ENCODE data around the gene SORCS3. TPM values are rescaled to one million over a fixed set of nuclear protein-coding genes. Genes with fewer than 3 reads are reported as not detected.

The SORCS3 gene
- total RNA-seq, 1 donor from 2014 or later: not detected

GRCh38 chr10:105029286-105029685, 388.2 kb downstream of the SORCS3 start:
- Histone ChIP-seq H3K36me3 (no peaks in the 10 kb centered on the region), H3K4me3 (no peak overlapping the region), H3K27me3 (ENCODE audit: low read depth) (no peaks in the 10 kb centered on the region), H3K9me3 (no peaks in the 10 kb centered on the region), H3K27ac (no peak overlapping the region), H3K4me1 (no peaks in the 10 kb centered on the region)
- no peak for ATAC-seq
- intact Hi-C loops (cut with DNase I): no loop called here
- no peak for TF ChIP-seq CTCF (IDR thresholded peaks at IDR 0.05)
- no peak for DNase-seq

GRCh38 chr10:105037022-105037421, 395.9 kb downstream of the SORCS3 start:
- DNase-seq: no peak
- intact Hi-C loops (cut with DNase I): no loop called here
- Histone ChIP-seq H3K4me1 (no peaks in the 10 kb centered on the region), H3K4me3 (no peak overlapping the region), H3K9me3 (no peaks in the 10 kb centered on the region), H3K27ac (no peak overlapping the region), H3K27me3 (ENCODE audit: low read depth) (no peaks in the 10 kb centered on the region), H3K36me3 (no peaks in the 10 kb centered on the region)
- ATAC-seq: no peak
- no peak for TF ChIP-seq CTCF (IDR thresholded peaks at IDR 0.05)

DNA sequence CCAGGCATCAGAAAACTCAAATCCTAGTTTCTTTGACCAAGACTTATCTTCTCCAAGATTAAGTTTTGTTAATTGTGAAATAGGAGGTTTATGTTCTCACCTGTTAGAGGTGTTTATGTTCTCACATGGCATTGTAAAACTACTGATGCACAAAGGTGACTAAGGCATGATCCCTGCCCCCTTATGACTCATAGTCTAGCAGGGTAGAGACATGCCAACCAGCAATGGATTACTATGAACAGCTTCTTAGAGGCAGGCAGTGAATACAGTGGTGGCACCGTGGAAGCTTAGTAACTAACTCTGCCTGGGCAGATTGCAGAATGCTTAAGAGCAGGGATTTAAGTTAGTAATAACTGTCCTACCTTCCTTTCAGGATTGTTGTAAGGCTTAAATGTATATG, 400.9 kb downstream of the SORCS3 start:
- H3K36me3 ChIP-seq: no peaks in the 10 kb centered on the region
- ATAC-seq (no peak), DNase-seq (no peak)
- no peak overlapping the region for H3K4me3 ChIP-seq
- no peaks in the 10 kb centered on the region for H3K4me1 ChIP-seq
- intact Hi-C loops (cut with DNase I): no loop called here
- TF ChIP-seq CTCF (IDR thresholded peaks at IDR 0.05): no peak
- H3K27ac ChIP-seq: no peak overlapping the region
- H3K27me3 ChIP-seq (ENCODE audit: low read depth): no peaks in the 10 kb centered on the region
- no peaks in the 10 kb centered on the region for H3K9me3 ChIP-seq

- TF ChIP-seq CTCF (IDR thresholded peaks at IDR 0.05): no peak
- no peaks in the 10 kb centered on the region for H3K4me1 ChIP-seq
- DNase-seq (no peak), ATAC-seq (no peak)
- H3K4me3 ChIP-seq: no peak overlapping the region
- no peak overlapping the region for H3K27ac ChIP-seq
- intact Hi-C loops (cut with DNase I): no loop called here
- no peaks in the 10 kb centered on the region for H3K9me3 ChIP-seq
- H3K36me3 ChIP-seq: no peaks in the 10 kb centered on the region
- no peaks in the 10 kb centered on the region for H3K27me3 ChIP-seq (ENCODE audit: low read depth)
Measured at GRCh38 chr10:105042906-105043552, 401.9 kb downstream of the SORCS3 start.

GRCh38 chr10:105044902-105045301, 403.8 kb downstream of the SORCS3 start:
- no peak overlapping the region for H3K4me3 ChIP-seq
- no peak for ATAC-seq
- no peaks in the 10 kb centered on the region for H3K27me3 ChIP-seq (ENCODE audit: low read depth)
- TF ChIP-seq CTCF (IDR thresholded peaks at IDR 0.05): no peak
- H3K36me3 ChIP-seq: no peaks in the 10 kb centered on the region
- no peak for DNase-seq
- H3K4me1 ChIP-seq: no peaks in the 10 kb centered on the region
- intact Hi-C loops (cut with DNase I): no loop called here
- no peaks in the 10 kb centered on the region for H3K9me3 ChIP-seq
- no peak overlapping the region for H3K27ac ChIP-seq

Measured in lower lobe of right lung (tissue), 2 donors.